Retinal pigment epithelial cell (primary cell): Measurements from ENCODE around the gene FMNL2.

Experiments
- DNase-seq: peaks from one replicate; pipeline ENCODE4 v3.0.0-alpha.2; 2010; ENCODE audit warnings: low read depth
- H3K4me3 ChIP-seq: 2 replicates; pipeline ENCODE4 v1.5.1; 2011; ENCODE audit warnings: mild to moderate bottlenecking, low read length, control low read depth, moderate library complexity
- TF ChIP-seq, protein P1 (sequence below): conservative IDR thresholded peaks from 2 replicates; pipeline ENCODE4 v1.5.1; 2011; ENCODE audit warnings: low read depth, low read length, control low read depth, inconsistent platforms

FMNL2 gene

DNA sequence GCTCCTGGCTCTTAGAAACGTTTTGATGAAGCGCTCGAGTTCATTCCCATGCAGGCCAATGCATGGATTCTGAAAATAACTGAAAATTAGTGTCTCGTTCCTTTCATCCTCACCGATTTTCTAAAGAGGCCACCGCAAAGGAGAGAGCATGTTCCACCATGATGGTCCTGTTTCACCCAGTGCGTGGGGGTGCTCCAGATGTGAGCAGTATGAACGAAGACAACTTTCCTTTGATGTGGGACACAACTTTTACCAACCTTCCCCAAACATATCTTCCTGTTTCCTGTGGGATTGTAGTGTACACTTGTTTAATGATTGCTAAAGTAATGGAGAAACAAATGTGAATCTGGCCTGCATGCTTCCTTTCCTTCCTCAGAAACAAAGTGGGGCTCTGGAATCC, 267.8 kb downstream of the FMNL2 start:
- H3K4me3 ChIP-seq: no peak overlapping the region
- DNase-seq: no peak
- TF ChIP-seq, protein P1, sequence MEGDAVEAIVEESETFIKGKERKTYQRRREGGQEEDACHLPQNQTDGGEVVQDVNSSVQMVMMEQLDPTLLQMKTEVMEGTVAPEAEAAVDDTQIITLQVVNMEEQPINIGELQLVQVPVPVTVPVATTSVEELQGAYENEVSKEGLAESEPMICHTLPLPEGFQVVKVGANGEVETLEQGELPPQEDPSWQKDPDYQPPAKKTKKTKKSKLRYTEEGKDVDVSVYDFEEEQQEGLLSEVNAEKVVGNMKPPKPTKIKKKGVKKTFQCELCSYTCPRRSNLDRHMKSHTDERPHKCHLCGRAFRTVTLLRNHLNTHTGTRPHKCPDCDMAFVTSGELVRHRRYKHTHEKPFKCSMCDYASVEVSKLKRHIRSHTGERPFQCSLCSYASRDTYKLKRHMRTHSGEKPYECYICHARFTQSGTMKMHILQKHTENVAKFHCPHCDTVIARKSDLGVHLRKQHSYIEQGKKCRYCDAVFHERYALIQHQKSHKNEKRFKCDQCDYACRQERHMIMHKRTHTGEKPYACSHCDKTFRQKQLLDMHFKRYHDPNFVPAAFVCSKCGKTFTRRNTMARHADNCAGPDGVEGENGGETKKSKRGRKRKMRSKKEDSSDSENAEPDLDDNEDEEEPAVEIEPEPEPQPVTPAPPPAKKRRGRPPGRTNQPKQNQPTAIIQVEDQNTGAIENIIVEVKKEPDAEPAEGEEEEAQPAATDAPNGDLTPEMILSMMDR: no peak

DNA sequence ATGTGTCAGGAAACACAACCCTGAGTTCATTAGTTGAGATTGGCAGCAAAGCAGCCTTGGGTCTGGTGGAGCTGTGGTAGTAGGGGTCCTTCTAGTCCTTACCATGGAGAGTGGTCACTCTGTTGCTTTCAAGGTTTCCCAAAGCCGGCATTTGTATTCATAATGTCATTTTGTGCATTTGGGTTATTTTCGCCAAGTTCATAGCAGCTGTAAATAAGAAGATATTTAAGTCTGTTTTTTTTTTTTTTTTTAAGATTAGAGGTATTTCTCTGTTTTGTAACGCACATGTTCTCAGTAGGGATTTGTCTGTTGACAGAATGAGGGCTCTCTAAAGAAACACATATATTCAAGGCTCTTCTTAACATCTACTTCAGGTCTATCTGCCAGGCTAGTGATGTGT, 268.2 kb downstream of the FMNL2 start:
- no peak for DNase-seq
- TF ChIP-seq, protein P1: no peak
- no peak overlapping the region for H3K4me3 ChIP-seq

DNA sequence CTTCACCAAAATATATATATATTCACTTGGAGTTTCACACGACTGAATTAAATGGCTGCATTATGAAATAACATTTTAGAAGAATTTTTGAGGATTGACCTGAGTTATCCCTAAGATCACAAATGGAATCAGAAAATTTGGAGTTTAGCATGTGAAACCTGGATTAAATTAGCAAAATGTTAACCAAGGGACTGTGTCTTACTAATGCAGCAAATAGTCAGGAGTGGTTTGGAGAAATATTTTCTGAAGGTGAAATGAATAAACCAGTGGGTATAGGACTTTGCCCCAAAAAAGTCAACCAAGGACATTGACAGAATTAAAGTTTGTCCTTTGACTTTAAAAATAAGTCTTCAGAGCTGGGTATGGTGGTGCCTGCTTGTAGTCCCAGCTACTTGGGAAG, 271.1 kb downstream of the FMNL2 start:
- no peak overlapping the region for H3K4me3 ChIP-seq
- TF ChIP-seq, protein P1: no peak
- no peak for DNase-seq

DNA sequence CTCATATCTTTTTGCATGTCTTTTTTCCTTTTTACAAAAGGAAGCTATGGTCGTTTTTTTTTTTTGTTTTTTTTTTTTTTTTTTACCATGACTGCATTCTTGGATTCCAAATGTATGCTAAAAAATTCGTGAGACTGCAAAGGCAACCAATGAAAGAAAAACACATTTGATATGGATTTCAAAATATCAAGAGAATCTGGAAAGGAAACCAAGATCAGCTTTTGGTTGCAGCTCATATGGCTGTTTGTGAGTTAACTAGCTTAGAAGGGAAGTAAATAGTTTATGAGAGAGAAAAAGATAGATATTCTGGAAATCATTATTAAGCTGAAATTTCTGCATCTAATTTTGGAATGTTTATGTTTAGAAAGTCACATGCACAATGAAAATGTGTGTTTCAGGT, 272.0 kb downstream of the FMNL2 start:
- no peak for DNase-seq
- no peak overlapping the region for H3K4me3 ChIP-seq
- TF ChIP-seq, protein P1: no peak

DNA sequence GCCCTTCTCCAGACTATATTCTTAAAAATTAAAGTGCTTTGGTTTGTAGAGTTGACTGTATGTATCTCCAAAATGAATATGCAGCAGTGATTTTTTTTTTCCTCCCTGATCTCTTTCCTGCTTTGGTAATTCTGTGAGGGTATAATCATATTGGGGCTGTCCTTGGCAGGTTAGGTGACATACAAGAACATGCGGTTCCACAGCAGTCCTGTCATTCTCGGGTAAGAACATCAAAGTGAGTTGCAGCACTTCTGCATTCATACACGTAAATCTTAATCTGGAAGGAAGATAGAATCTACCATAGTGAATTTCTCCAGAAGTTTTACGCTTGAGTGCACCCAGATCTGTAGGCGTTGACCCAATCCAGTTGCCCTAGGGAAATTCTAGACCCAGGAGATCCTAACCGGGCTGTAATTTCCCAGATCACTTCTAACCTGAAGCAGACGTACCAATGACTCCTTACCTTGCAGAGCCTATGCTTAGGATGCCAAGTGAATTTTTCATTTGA, 272.9 kb downstream of the FMNL2 start:
- DNase-seq: no peak
- H3K4me3 ChIP-seq: no peak overlapping the region
- TF ChIP-seq, protein P1: no peak

DNA sequence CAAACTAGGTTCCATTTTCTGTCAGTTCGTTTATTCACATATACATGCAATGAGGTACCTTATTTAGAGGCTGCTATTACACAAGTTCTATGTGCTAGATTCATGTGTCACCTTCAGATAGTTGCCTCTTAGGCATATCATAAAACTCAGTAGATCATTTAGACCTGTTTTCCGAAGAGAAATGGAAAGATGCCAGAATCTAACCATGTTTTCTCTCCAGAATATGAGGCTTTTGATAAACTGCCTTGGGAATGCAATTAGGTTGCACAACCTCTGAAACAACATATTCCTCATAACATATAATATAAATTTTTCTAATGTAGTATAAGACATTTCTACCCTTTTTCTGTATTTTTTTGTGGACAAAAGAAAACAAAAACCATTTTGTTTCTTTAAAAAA, 274.2 kb downstream of the FMNL2 start:
- DNase-seq: no peak
- H3K4me3 ChIP-seq: no peak overlapping the region
- TF ChIP-seq, protein P1: no peak

DNA sequence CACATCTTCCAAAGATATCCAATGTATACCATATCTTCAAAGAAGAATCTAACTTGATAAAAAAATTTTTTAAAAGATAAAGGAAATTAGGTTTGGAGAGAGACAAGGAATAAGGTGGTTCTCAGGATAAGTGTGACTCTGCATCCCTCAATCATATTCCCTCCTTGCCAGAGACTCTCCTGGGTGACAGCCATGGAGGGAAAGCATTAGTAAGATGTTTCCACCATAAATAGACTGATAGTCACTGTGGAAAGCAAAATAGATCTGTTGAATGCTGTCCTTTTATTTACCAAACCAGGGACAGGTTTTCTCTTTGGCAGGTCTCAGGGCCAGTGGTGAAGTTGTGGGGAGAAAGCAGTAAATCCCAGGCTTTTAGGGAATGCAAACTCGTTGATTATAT, 274.7 kb downstream of the FMNL2 start:
- TF ChIP-seq, protein P1: no peak
- DNase-seq: no peak

More for the DNA sequence above, 274.7 kb downstream of the FMNL2 start:
- H3K4me3 ChIP-seq: no peak overlapping the region
